Endodermal cell (in vitro differentiated cells): ENCODE results near the gene BRCA1. TPM values are rescaled to one million over a fixed set of nuclear protein-coding genes. Genes with fewer than 3 reads are reported as not detected.
"Not testable (repeated sequence)": the region's sequence is repeated elsewhere in the genome, so short reads cannot be mapped to it uniquely, and the experiment has no call there.

ENCODE experiments used
- DNase-seq: peaks from one replicate; pipeline ENCODE4 v3.0.0-alpha.2; 2017
- H3K27ac ChIP-seq: 2 replicates; pipeline ENCODE4 v1.5.1; 2013; ENCODE audit warnings: mild to moderate bottlenecking, low read depth, low read length, moderate library complexity
- H3K27me3 ChIP-seq: 2 replicates; pipeline ENCODE4 v1.6.1; 2013; ENCODE audit warnings: mild to moderate bottlenecking, low read length, moderate library complexity; ENCODE audit not compliant: insufficient read depth, control insufficient read depth, poor library complexity, severe bottlenecking
- H3K36me3 ChIP-seq: 2 replicates; pipeline ENCODE4 v1.7.0; 2013; ENCODE audit warnings: mild to moderate bottlenecking, low read length, moderate library complexity; ENCODE audit not compliant: control insufficient read depth, insufficient read depth
- H3K4me1 ChIP-seq: one replicate; pipeline ENCODE4 v1.7.0; 2013; ENCODE audit warnings: low read length; ENCODE audit not compliant: control insufficient read depth, insufficient read depth
- H3K4me3 ChIP-seq: 2 replicates; pipeline ENCODE4 v1.5.1; 2013; ENCODE audit warnings: mild to moderate bottlenecking, low read length, moderate library complexity
- H3K9ac ChIP-seq: 2 replicates; pipeline ENCODE4 v1.6.1; 2013; ENCODE audit warnings: mild to moderate bottlenecking, low read length, moderate library complexity; ENCODE audit not compliant: poor library complexity, severe bottlenecking; ENCODE audit errors: extremely low read depth
- H3K9me3 ChIP-seq: 2 replicates; pipeline ENCODE4 v1.6.1; 2013; ENCODE audit warnings: mild to moderate bottlenecking, low read length, moderate library complexity; ENCODE audit not compliant: control insufficient read depth
- H3K27ac Mint-ChIP-seq: 2 replicates; pipeline ENCODE4 v1.8.0; 2020; ENCODE audit warnings: mixed read lengths
- H3K27me3 Mint-ChIP-seq: 2 replicates; pipeline ENCODE4 v1.8.0; 2021; ENCODE audit warnings: mild to moderate bottlenecking, mixed read lengths; ENCODE audit not compliant: insufficient read depth
- H3K36me3 Mint-ChIP-seq: 2 replicates; pipeline ENCODE4 v1.8.0; 2020; ENCODE audit warnings: low read depth, mixed read lengths
- H3K4me1 Mint-ChIP-seq: 2 replicates; pipeline ENCODE4 v1.8.0; 2020; ENCODE audit warnings: mixed read lengths
- H3K4me3 Mint-ChIP-seq: 2 replicates; pipeline ENCODE4 v1.8.0; 2020; ENCODE audit warnings: mild to moderate bottlenecking, moderate library complexity, mixed read lengths
- H3K9me3 Mint-ChIP-seq: 2 replicates; pipeline ENCODE4 v1.8.0; 2020; ENCODE audit warnings: mild to moderate bottlenecking, mixed read lengths
- WGBS, 2 experiments: methylation state at CpG; one replicate each; pipeline versions ENCODE4 v1.1.5 to v1.1.7; 2013; ENCODE audit warnings: missing lambda C conversion rate in 2 of 2, mixed read lengths in 1 of 2; ENCODE audit not compliant: insufficient coverage in 1 of 2, insufficient read length in 1 of 2; 5-methylcytosine and 5-hydroxymethylcytosine counted together
- total RNA-seq, 2 donors: library from RNA; stranded (reverse); fragmentation: NEBNext Ultra II Directional in 1 of 2; extraction: Animal tissue kit (Norgen Biotek cat#: 25700) in 1 of 2; gene quantifications; 2 replicates in 1 of 2; 3 replicates in 1 of 2; pipeline ENCODE4 v1.2.1, GENCODE V29; 2021
- TF ChIP-seq, protein P1 (sequence below): fragments of 200-600 bp; sonication (generic); conservative IDR thresholded peaks from 2 replicates; pipeline ENCODE4 v1.5.0; 2021; ENCODE audit warnings: antibody characterized with exemption, mild to moderate bottlenecking

BRCA1 gene
- total RNA-seq, 2 donors from 2014 or later = 45.4 to 59.0 TPM

DNA sequence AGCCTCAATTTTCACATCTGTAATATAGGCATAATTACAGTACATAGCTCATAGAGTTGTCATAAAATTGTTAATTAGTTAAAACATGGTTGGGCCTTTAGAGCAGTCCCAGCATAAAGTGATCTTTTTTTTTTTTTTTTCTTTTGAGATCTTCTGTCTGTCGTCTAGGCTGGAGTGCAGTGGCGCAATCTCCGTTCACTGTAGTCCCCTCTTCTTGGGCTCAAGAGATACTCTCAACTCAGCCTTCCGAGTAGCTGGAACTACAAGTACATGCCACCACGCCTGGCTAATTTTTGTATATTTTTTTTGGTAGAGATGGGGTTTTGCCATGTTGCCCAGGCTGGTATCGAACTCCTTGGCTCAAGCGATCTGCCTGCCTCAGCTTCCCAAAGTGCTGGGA, 69.1 kb downstream of the BRCA1 start:
- no peak overlapping the region for H3K27ac ChIP-seq
- DNase-seq = no peak
- Mint-ChIP-seq H3K9me3 (no peaks in the 10 kb centered on the region), H3K27ac (no peak overlapping the region), H3K27me3 (no peaks in the 10 kb centered on the region), H3K4me3 (no peak overlapping the region), H3K36me3 (peaks cover 34% of the 10 kb centered on the region), H3K4me1 (no peaks in the 10 kb centered on the region)
- WGBS, 2 experiments = 92 to 94% methylated on average over 2 to 7 of the region's 7 CpGs
- no peaks in the 10 kb centered on the region for H3K9me3 ChIP-seq
- TF ChIP-seq, protein P1, sequence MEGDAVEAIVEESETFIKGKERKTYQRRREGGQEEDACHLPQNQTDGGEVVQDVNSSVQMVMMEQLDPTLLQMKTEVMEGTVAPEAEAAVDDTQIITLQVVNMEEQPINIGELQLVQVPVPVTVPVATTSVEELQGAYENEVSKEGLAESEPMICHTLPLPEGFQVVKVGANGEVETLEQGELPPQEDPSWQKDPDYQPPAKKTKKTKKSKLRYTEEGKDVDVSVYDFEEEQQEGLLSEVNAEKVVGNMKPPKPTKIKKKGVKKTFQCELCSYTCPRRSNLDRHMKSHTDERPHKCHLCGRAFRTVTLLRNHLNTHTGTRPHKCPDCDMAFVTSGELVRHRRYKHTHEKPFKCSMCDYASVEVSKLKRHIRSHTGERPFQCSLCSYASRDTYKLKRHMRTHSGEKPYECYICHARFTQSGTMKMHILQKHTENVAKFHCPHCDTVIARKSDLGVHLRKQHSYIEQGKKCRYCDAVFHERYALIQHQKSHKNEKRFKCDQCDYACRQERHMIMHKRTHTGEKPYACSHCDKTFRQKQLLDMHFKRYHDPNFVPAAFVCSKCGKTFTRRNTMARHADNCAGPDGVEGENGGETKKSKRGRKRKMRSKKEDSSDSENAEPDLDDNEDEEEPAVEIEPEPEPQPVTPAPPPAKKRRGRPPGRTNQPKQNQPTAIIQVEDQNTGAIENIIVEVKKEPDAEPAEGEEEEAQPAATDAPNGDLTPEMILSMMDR = no peak
- H3K4me1 ChIP-seq = no peaks in the 10 kb centered on the region
- H3K36me3 ChIP-seq = peaks cover 19% of the 10 kb centered on the region
- H3K27me3 ChIP-seq = no peaks in the 10 kb centered on the region
- no peak overlapping the region for H3K9ac ChIP-seq
- no peak overlapping the region for H3K4me3 ChIP-seq

DNA sequence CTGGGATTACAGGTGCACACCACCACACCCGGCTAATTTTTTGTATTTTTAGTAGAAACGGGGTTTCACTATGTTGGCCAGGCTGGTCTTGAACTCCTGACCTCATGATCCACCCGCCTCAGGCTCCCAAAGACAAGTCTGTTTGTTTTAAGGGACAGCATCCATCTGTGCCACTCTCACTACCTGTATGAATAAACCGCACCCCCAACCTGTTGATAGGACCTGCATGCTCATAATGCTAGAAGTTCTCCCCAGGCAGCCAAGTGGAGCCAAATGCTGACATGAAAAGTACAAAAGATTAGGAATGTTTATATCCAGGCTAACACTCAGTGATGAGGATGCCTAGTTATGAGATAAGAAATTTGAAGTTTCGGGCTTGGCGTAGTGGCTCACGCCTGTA, 72.2 kb downstream of the BRCA1 start:
- not testable (repeated sequence) for H3K27me3 ChIP-seq, H3K27ac Mint-ChIP-seq, H3K4me1 Mint-ChIP-seq, H3K9ac ChIP-seq, H3K4me3 ChIP-seq, H3K27me3 Mint-ChIP-seq, H3K27ac ChIP-seq, H3K4me3 Mint-ChIP-seq, DNase-seq, H3K4me1 ChIP-seq, H3K9me3 Mint-ChIP-seq, H3K9me3 ChIP-seq
- WGBS, 2 experiments = 94 to 96% methylated on average over 6 to 7 of the region's 7 CpGs
- peaks cover 22% of the 10 kb centered on the region for H3K36me3 ChIP-seq
- H3K36me3 Mint-ChIP-seq = peaks cover 38% of the 10 kb centered on the region

DNA sequence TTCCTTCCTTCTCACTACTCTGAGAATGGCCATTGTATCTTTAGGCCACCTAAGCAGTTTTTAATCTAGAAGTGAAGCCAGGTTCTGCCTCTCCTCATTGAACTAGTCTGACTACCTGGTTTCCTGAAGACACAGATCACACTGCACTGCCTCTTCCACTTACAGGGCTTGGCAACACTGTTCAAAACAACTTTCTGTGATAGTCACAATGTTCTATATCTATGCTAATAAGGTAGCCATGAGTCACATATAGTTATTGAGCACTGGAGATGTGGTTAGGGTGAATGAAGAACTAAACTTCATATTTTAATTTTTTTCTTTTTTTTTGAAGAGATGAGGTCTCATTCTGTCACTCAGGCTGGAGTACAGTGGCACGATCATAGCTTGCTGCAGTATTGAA, 73.2 kb downstream of the BRCA1 start:
- no peak overlapping the region for H3K27ac ChIP-seq
- H3K36me3 Mint-ChIP-seq = peaks cover 43% of the 10 kb centered on the region
- no peaks in the 10 kb centered on the region for H3K9me3 ChIP-seq
- H3K9ac ChIP-seq = no peak overlapping the region
- H3K27me3 ChIP-seq = no peaks in the 10 kb centered on the region
- H3K27ac Mint-ChIP-seq = no peak overlapping the region
- H3K9me3 Mint-ChIP-seq = no peaks in the 10 kb centered on the region
- peaks cover 27% of the 10 kb centered on the region for H3K36me3 ChIP-seq
- H3K27me3 Mint-ChIP-seq = no peaks in the 10 kb centered on the region
- H3K4me1 Mint-ChIP-seq = no peaks in the 10 kb centered on the region
- H3K4me3 Mint-ChIP-seq = no peak overlapping the region
- H3K4me1 ChIP-seq = no peaks in the 10 kb centered on the region
- WGBS, 2 experiments = 88 to 90% methylated on average over 1 of the region's 1 CpG
- no peak overlapping the region for H3K4me3 ChIP-seq
- TF ChIP-seq, protein P1 = no peak
- DNase-seq = no peak

DNA sequence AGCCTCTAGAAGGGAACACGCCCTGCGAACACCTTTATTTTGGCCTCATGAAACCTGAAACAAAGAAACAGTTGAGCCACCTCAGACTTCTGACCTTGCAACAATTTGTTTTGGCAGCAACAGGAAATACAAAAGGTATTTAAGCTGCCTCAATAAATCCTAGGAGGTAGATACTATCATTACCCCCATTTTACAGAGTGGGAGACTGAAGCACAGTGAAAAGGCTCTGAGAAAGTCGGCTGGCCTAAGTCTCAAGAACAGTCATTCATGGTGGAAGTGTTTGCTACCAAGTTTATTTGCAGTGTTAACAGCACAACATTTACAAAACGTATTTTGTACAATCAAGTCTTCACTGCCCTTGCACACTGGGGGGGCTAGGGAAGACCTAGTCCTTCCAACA, 81.1 kb downstream of the BRCA1 start:
- no peaks in the 10 kb centered on the region for H3K9me3 ChIP-seq
- H3K4me3 ChIP-seq = no peak overlapping the region
- H3K9ac ChIP-seq = no peak overlapping the region
- TF ChIP-seq, protein P1 = no peak
- H3K36me3 Mint-ChIP-seq = peaks cover 17% of the 10 kb centered on the region
- DNase-seq = no peak
- peaks cover 44% of the 10 kb centered on the region for H3K4me1 Mint-ChIP-seq
- H3K9me3 Mint-ChIP-seq = no peaks in the 10 kb centered on the region
- H3K27me3 ChIP-seq = no peaks in the 10 kb centered on the region
- peaks cover 14% of the 10 kb centered on the region for H3K4me1 ChIP-seq
- peaks cover 11% of the 10 kb centered on the region for H3K36me3 ChIP-seq
- no peak overlapping the region for H3K27ac ChIP-seq
- H3K27me3 Mint-ChIP-seq = no peaks in the 10 kb centered on the region
- H3K27ac Mint-ChIP-seq = peak overlapping the region; percentile 3
- WGBS, 2 experiments = 93 to 95% methylated on average over 3 to 4 of the region's 4 CpGs
- no peak overlapping the region for H3K4me3 Mint-ChIP-seq
